Brain microvascular endothelial cell (primary cell): ENCODE data around the gene GORASP1.
"Not testable (repeated sequence)": the region's sequence is repeated elsewhere in the genome, so short reads cannot be mapped to it uniquely, and the experiment has no call there.

Experiments used
- DNase-seq: peaks from one replicate; pipeline ENCODE4 v3.0.0-alpha.2; 2020
- H3K27ac ChIP-seq: fragments of 250-450 bp; sonication (Bioruptor Pico); 2 replicates; pipeline ENCODE4 v1.5.1; 2020; ENCODE audit warnings: mild to moderate bottlenecking, moderate library complexity
- H3K27me3 ChIP-seq: fragments of 250-450 bp; sonication (Bioruptor Pico); replicated peaks from 2 replicates; pipeline ENCODE4 v1.5.1; 2020; ENCODE audit warnings: mild to moderate bottlenecking
- H3K36me3 ChIP-seq: fragments of 250-450 bp; sonication (Bioruptor Pico); replicated peaks from 2 replicates; pipeline ENCODE4 v1.5.1; 2020; ENCODE audit warnings: mild to moderate bottlenecking
- H3K4me3 ChIP-seq: 2 replicates; pipeline ENCODE4 v1.5.1; 2011; ENCODE audit warnings: low read depth, mild to moderate bottlenecking, control low read depth, low read length, moderate library complexity
- in situ Hi-C: cut with HindIII; loops from 2 replicates; pipeline ENCODE4 v1.10.0; 2017; ENCODE audit warnings: low sequenced_read_pairs, low pct_ligation_motif_present
- TF ChIP-seq, protein P1 (sequence below): IDR thresholded peaks from 2 replicates; pipeline ENCODE4 v1.5.1; 2011; ENCODE audit warnings: low read depth, mild to moderate bottlenecking, moderate library complexity, low read length, control low read depth, inconsistent platforms; ENCODE audit errors: missing control alignments

Gene GORASP1

GRCh38 chr3:39068556-39068955 is 38.9 kb downstream of the GORASP1 start:
- DNase-seq, result no peak
- Histone ChIP-seq H3K27ac (no peak overlapping the region), H3K36me3 (peaks cover 9% of the 10 kb centered on the region), H3K4me3 (no peak overlapping the region), H3K27me3 (no peaks in the 10 kb centered on the region)
- in situ Hi-C loops, result no loop called here
- TF ChIP-seq, protein P1, sequence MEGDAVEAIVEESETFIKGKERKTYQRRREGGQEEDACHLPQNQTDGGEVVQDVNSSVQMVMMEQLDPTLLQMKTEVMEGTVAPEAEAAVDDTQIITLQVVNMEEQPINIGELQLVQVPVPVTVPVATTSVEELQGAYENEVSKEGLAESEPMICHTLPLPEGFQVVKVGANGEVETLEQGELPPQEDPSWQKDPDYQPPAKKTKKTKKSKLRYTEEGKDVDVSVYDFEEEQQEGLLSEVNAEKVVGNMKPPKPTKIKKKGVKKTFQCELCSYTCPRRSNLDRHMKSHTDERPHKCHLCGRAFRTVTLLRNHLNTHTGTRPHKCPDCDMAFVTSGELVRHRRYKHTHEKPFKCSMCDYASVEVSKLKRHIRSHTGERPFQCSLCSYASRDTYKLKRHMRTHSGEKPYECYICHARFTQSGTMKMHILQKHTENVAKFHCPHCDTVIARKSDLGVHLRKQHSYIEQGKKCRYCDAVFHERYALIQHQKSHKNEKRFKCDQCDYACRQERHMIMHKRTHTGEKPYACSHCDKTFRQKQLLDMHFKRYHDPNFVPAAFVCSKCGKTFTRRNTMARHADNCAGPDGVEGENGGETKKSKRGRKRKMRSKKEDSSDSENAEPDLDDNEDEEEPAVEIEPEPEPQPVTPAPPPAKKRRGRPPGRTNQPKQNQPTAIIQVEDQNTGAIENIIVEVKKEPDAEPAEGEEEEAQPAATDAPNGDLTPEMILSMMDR, result no peak

DNA sequence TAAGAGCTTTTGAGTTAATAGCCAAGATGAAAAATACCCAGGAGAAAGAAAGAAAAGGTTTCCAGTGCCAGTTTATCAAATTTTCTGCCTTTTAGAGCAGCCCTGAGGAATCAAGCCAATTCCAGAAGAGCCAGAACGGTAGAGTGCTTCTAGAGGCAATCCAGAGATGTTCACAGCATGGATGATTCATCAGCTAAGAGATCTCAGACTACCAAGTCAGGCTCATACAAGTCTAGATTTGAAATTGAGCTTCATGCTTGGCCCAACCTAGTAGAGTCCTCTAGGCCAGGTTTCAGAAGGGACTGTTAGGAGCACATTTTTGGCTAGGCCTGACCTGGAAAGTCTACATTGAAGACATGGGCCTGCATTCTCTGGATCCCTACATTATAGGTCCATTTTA is 40.1 kb downstream of the GORASP1 start:
- no peak overlapping the region for H3K4me3 ChIP-seq
- in situ Hi-C loops, result no loop called here
- peak; percentile 11 for DNase-seq
- TF ChIP-seq, protein P1, result no peak
- no peak overlapping the region for H3K27ac ChIP-seq
- H3K36me3 ChIP-seq, result peaks cover 7% of the 10 kb centered on the region
- no peaks in the 10 kb centered on the region for H3K27me3 ChIP-seq

- in situ Hi-C loops, result no loop called here
- peak; percentile 62 for DNase-seq
- Histone ChIP-seq H3K36me3 (peaks cover 5% of the 10 kb centered on the region), H3K4me3 (no peak overlapping the region), H3K27me3 (no peaks in the 10 kb centered on the region), H3K27ac (no peak overlapping the region)
- TF ChIP-seq, protein P1, result peak; percentile 76
These were observed 42.2 kb downstream of the GORASP1 start for GRCh38 chr3:39065197-39065596.

DNA sequence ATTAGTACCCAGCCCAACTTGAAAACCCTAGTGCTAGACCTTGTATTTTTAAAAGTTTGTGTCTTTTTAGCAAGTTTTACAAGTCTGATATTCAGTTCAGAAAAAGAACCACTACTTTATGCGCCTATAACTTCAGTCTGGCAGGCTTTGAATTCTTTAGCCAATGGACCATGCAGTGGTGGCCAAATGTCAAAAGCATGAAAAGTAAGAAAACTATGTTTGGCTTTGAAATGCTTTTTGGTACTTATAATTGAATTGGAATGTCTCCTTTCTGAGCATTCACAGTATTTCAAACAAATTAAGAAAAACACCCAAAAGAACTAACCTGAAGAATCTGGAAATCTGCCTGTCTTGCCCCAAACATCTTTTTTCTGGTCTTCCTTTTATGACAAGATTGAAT is 42.8 kb downstream of the GORASP1 start:
- TF ChIP-seq, protein P1, result no peak
- Histone ChIP-seq H3K27me3 (no peaks in the 10 kb centered on the region), H3K4me3 (no peak overlapping the region), H3K36me3 (peaks cover 5% of the 10 kb centered on the region), H3K27ac (no peak overlapping the region)
- peak; percentile 15 for DNase-seq
- in situ Hi-C loops, result no loop called here

- no peak overlapping the region for H3K27ac ChIP-seq
- no peak overlapping the region for H3K4me3 ChIP-seq
- DNase-seq, result no peak
- H3K36me3 ChIP-seq, result peaks cover 5% of the 10 kb centered on the region
- in situ Hi-C loops, result no loop called here
- H3K27me3 ChIP-seq, result no peaks in the 10 kb centered on the region
- TF ChIP-seq, protein P1, result no peak
These were observed 44.3 kb downstream of the GORASP1 start for GRCh38 chr3:39063143-39063542.

GRCh38 chr3:39062180-39062579 is 45.2 kb downstream of the GORASP1 start:
- no peak overlapping the region for H3K27ac ChIP-seq
- DNase-seq, result no peak
- H3K36me3 ChIP-seq, result peaks cover 5% of the 10 kb centered on the region
- H3K4me3 ChIP-seq, result no peak overlapping the region
- H3K27me3 ChIP-seq, result no peaks in the 10 kb centered on the region
- in situ Hi-C loops, result no loop called here
- TF ChIP-seq, protein P1, result no peak

DNA sequence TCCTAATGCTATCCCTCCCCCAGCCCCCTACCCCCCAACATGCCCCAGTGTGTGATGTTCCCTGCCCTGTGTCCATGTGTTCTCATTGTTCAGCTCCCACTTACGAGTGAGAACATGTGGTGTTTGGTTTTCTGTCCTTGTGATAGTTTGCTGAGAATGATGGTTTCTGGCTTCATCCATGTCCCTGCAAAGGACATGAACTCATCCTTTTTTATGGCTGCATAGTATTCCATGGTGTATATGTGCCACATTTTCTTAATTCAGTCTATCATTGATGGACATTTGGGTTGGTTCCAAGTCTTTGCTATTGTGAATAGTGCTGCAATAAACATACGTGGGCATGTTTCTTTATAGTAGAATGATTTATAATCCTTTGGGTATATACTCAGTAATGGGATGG is 46.2 kb downstream of the GORASP1 start:
- in situ Hi-C loops, H3K27ac ChIP-seq, DNase-seq, H3K4me3 ChIP-seq, H3K27me3 ChIP-seq, H3K36me3 ChIP-seq: not testable (repeated sequence)
